GM18507 (cell line): Measurements from ENCODE around the gene COL15A1.
"Not testable (repeated sequence)": the region's sequence is repeated elsewhere in the genome, so short reads cannot be mapped to it uniquely, and the experiment has no call there.

Experiments
- DNase-seq: peaks from one replicate; pipeline ENCODE4 v3.0.0; 2011; ENCODE audit warnings: low read depth; ENCODE audit not compliant: insufficient read length; ENCODE audit errors: extremely low spot score
- FAIRE-seq: peaks from 2 replicates; lab custom pipeline; 2011; peaks lifted over from hg19 to GRCh38; lab: Jason Lieb, UNC

Gene COL15A1

DNA sequence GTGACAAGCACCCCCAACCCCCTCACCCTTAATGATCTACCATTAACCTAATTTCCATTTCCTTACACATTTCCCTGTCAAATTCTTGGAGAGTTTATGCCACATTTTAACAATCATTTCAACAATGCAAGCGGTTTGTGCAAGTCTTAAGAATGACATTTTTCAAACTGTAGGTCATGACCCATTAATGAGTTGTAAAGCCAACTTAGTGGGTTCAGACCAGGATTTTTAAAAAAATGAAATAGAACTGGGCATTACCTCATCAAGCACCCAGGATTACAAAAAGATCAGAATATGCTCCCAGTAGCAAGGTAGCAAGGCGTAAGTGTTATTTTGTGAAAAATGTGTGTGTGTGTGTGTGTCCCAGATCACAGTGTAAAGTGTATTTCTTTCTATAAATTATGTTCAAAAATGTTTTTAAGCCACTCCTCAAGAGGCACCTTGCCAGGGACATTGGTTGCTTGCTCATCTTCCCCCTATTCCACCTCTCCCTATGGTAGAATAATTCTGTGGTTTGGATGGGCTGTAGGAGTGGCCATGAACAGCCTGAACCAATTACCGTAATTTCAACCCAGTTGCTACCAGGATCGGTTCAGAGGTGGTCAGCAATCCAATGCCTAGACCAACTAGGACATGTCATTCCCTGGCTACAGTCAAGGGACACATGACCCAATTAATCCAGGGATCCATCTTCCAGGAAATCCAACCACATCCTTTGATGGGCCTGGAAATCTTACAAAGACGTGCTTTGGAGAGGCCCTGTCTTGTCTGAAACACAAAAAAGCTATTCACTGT is 146.8 kb downstream of the COL15A1 start:
- DNase-seq (no peak), FAIRE-seq (no peak)

DNA sequence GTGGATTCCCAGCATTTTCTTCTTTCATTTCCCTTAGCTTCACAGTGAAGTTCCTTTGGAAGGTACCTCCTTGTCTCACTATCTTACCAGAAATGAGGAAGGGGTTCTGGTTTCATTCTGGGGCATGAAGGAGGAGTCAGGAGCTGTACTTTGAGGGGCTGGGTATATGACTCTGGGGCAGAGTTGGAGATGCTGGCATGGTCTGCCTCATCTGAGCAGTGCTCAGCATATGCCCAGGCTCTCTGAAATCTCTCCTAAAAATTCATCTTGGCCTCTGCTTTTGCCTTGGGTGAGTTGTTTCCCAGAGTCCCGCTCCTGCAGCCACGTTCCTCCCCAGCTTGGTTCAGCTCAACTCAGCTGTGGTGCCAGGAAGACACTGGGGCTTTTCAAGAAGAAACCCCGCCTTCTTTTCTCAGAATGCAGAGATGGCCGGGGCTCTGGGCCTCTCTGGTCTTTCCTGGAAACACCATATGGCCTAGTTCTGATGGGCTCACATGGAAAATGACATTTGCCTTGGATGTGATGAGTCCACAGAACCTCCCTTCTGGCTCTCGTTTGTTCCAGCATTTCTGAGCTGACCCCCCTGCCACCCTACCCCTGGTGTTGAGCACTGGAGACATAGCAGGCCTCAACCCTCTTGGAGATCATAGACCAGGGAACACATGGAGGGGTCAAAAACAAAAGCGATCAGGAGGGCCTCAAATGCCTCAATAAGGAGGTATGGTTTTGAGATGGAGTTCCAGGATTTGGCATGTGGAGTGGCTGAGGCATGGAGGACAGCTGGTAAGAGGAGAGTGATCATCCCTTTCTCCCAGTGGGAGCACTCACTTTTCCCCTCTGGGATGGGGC is 149.2 kb downstream of the COL15A1 start:
- FAIRE-seq = no peak

DNA sequence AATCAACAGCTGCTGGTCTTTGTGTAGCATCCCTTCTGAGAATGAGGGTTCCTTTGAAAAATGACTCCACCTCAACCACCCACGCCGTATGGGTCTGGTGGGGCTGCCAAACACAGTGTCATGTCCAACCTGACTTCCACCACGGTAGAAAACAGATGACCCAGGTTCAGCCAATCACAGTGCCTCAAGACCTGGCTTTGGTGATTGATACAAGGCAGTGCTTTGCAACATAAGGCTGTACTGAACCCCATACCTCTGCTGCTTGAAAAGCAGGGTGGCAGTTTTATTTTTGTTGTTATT is 149.7 kb downstream of the COL15A1 start:
- DNase-seq (no peak), FAIRE-seq (no peak)

More for the DNA sequence above, 149.2 kb downstream of the COL15A1 start:
- DNase-seq = no peak

DNA sequence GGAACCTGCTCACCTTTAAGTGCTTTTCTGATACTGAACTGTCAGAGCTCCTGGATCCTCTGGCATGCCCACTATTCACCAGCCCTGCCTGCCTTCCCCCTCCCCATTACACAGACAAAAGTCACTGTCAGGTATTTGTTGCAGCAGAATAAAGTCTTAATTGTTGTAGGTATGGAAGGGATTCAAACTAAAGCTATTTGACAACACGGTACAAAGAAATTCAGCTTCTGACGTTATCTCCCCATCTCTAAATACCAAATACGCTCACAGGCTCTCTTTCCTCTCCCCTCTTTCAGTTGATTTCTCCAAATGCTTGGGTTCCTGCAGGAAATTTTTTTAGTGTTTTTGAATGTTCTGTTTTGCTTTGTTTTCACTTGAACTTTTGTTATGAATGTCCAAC is 151.9 kb downstream of the COL15A1 start:
- DNase-seq (no peak), FAIRE-seq (no peak)

DNA sequence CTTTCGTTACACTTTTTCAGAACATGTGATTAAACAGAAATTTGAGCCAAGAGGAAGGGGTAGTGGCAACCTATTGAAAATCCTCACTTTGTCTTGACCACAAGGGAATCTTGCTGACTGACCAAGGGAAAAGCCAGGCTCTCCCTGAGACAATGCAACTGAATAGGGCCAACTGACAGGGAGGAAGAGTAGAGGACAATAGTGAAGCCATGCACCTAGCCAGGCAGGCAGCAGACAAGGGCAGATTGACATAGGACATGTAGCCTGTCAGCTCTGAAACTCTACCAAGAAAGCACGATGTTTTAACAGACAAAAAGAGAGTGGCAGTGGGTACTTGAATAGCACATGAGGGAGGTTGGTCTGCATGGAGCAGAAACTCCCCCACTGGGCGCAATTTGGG is 152.7 kb downstream of the COL15A1 start:
- FAIRE-seq = no peak
- no peak for DNase-seq

DNA sequence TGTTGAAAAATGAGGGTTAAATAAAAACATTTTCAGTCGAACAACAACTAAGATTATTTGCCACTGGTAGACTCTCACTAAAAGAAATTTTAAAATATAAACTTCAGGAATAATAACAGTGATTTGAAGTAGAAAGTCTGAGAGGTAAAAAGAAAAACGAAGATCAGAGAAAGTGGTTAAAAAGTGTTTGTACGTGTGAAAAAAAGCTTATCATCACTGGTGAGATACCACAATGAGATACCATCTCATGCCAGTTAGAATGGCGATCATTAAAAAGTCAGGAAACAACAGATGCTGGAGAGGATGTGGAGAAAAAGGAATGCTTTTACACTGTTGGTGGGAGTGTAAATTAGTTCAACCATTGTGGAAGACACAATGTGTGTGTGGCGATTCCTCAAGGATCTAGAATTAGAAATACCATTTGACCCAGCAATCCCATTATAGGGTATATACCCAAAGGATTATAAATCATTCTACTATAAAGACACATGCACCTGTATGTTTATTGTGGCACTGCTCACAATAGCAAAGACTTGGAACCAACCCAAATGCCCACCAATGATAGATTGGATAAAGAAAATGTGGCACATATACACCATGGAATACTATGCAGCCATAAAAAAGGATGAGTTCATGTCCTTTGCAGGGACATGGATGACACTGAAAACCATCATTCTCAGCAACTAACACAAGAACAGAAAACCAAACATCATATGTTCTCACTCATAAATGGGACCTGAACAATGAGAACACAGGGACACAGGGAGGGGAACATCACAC is 156.3 kb downstream of the COL15A1 start:
- not testable (repeated sequence) for DNase-seq, FAIRE-seq

DNA sequence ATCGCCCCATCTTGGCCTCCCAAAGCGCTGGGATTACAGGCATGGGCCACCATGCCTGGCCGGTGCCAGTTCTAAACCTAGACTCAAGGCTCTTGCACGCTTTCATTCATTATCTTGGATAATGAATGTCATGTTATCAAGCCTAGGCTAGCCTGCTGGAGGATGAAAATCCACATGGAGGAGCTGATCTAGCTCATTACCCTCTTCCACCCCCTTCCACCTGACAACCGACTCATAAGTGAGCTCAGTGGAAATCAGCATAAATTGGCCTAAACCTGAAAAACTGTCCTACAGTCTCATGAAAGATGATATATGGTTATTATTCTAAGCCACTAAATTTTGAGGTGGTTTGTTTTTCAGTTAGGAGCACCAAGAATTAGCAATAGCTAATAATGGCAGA is 157.6 kb downstream of the COL15A1 start:
- DNase-seq (no peak), FAIRE-seq (no peak)

DNA sequence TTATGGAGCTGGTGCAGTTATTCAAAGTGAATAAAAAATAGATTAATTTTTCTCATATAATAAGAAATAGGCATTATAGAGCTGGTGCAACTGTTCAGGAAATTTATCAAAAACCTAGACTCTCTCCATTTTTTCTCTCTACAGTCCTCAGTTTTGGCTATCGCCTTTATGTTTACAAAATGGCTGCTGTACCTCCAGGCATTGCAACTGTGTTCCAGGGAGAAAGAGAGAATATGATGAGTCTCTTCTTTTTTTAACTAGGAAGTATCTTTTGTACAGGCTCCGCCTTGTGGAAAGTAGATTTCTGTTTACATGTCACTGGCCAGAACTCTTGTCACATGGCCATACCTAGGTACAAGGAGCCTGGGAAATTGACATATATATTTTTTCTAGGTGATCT is 158.1 kb downstream of the COL15A1 start:
- FAIRE-seq = no peak
- DNase-seq = no peak

DNA sequence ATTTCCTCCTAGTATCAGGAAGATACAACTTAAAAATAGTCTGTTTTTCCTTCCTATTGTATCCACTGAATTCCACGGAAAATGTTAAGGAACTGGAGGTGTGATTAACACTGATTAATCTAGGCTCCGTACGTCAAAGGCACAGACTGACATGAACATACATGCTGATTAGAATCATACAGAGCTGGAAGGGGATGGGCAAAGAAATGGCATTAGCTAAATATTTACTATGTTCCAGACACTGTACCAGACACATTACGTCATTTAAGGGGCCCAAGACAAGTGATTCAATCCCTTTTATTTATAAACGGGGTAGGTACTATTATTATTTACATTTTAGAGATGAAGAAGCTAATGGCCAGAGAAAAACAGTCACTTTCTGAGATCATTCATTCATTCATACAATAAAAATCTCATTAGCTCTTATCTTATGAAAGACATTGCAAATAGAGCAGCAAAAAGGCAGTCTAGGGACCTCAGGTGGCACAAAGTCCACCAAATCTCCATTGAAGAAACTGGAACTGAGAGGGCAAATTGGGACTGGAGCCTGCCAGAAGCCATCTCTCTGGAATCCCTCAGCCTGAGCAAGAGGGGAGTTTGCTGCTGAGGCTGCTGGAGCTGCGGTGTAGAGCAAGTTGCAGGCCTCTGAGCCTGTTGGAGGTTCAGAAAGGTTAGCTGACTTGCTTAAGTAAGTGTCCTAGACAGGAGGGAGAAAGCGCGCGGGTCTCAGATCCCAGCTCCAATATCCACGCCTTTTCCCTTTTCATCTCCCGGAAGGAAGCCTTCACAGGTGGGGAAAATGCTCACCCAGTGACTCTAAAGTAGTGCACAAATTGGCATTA is 159.6 kb downstream of the COL15A1 start:
- DNase-seq (no peak), FAIRE-seq (no peak)

DNA sequence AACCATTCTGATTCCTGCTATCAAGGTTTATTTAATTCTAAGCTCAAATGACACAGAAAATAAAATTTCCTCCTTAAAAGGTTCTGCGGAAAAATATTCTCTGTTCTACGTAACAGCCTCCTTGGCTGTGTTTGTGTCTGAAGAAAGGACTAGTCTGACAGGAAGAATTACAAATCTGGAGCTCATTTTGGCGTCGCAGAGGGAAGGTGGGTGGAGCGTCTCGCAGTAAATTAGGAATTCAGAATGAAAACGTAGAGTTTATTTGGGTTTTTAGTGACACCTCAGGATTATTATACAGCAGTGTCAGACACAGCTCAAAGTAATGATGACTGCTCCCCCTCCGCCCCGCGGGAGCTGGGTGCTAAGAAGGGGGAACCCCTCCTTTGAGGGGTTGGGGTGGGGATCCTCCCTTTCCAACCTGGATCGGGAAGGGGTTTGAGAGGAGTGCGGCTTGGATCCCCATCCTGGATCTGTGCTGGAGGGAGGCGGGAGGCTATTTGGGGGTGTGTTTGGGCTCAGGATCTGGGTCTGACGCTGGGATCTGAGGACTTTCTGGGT is 160.3 kb downstream of the COL15A1 start:
- DNase-seq (no peak), FAIRE-seq (no peak)

DNA sequence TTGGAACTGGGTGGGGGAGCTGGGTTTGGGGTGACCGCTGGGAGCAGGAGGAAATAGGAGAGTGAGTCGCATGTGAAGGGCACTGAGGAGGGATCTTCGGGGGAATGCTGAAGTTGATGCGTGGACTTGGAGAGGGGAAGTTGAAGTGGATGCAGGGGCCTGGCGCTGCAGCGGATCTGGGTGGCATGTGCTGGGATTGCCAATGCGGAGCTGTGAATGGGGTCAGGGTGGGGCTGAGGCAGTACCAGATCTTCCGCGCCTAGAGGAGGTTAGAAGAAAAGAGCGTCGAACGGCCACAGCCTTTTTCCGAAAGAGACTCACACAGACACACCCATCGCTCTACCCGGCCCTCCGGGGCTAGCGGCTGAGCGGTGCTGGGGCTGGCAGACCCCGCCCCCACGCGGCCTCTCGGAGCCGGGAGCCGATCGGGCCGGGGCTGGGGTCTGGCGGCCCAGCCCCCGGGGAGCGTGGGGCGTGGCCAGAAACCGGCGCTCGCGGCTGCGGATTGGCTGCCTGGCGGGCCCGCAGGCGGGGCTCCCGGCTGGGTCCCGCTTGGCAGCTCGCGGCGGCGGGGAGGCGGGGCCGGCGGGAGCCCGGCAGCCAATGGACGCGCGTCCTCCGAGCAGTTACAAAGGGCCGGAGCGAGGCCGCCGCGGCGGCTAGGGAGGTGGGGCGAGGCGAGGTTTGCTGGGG is 160.9 kb downstream of the COL15A1 start, which contains the start of gene TGFBR1:
TSS of gene TGFBR1 (plus strand) at position 655 of the 693 bp plus-strand sequence. CDS start 93 bp downstream, outside the sequence.
- peak; percentile 83 for FAIRE-seq

DNA sequence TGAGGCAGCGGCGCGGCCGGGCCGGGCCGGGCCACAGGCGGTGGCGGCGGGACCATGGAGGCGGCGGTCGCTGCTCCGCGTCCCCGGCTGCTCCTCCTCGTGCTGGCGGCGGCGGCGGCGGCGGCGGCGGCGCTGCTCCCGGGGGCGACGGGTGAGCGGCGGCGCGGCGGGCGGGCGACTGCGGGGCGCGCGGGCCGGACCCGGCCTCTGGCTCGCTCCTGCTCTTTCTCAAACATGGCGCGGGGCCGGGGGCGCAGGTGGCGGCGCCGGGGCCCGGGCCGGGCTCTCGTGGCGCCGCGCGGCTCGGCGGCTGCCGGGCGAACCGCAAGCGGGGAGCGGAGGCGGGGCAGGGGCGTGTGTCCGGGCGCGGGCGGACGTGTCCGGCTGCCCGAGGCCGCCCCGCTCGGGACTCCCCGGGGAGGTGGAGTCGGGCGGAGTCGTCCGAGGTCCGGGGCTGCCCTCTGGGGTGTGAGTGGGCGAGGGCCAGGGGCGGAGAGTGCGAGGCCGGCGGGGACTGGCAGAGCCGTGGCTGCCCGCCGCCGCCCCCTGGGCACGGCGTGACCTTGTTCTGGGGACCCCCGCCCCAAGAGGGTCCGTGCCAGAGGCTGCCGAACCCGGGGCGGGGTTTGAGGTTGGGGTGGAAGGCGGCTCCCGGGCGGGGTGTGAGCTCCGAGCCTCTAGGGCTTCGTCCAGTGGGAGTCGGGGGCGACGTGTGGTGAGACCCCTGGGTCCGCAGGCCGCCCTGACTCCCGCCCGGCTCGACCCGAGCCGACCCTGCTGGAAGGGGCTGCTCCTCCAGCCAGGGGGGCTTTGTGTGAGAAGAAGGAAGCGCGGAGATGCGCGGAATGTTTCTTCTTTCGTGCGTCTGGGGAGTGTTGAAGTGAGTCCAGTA is 161.7 kb downstream of the COL15A1 start:
- DNase-seq (peak; percentile 63), FAIRE-seq (peak; percentile 46)

More for the DNA sequence above, 160.9 kb downstream of the COL15A1 start, which contains the start of gene TGFBR1:
- peak; percentile 97 for DNase-seq

DNA sequence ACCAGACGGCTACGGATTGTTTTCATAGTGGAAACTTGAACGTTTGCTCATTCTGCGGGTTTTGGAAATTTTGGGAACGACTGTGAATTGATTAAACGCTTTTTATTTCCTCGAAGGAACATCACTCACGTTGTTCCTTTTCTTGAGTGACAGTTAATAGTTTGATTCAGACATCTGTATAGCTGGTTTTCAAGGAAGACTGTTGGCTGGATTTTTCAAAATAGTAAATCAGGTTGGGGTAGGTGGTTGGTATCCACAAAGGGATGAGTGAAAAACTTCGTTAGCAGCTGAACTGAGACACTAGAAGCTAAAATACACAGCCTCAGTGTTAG is 162.3 kb downstream of the COL15A1 start:
- DNase-seq (no peak), FAIRE-seq (no peak)

DNA sequence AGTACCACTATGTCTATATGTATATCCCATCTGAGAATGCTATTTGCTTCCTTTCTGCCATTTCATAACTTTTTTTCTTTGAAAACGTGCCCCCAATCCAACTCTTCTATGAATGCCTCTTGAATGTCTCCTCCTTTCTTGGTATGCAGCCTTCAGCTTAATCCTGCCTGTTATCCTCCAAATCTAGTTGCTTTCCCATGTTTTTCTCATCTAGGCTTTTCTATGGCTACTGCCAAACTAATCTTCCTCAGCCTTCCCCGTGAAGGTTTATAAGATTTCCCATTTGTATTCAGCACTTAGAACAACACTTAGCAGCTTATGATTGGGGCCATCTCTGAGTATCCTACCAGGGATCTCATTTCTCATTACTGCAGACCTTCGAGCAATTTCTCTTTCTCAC is 163.7 kb downstream of the COL15A1 start:
- FAIRE-seq (no peak), DNase-seq (no peak)

DNA sequence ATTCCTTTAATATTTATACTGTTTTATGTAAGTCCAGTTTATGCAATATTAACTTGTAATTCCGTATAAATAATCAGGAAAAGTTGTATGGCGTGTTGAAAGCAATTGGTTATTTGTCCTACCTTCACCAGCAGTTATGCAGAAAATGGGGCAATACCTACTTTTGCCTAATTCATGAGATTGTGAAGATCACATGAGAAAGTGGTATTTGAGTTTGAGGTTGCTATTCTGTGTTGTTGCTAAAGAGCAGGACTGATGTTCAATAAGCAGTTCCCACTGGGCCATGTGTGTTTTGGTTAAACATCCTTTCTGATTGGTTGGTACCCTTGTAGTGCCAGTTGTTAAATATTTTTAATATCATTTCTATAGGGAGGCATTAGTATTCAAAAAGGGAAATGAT is 164.4 kb downstream of the COL15A1 start:
- DNase-seq (no peak), FAIRE-seq (no peak)

DNA sequence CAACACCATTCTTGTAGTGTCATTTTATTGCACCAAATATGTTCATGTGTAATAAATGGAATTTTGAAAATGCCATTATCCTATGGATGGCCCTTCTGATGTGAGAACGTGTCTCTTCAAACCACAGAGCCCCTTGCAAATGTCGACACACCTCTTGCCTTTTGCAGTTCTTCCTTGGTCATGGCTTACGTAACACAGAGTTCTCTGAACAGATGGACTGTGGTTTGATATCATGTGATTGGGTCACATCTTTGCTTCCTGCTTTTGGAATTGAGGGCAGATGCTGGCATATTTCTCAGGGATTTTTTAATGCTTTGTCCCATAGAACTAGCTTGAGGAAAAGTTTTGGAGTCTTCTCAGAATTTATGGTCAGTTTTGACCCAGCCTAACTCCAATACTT is 165.8 kb downstream of the COL15A1 start:
- FAIRE-seq (no peak), DNase-seq (no peak)

DNA sequence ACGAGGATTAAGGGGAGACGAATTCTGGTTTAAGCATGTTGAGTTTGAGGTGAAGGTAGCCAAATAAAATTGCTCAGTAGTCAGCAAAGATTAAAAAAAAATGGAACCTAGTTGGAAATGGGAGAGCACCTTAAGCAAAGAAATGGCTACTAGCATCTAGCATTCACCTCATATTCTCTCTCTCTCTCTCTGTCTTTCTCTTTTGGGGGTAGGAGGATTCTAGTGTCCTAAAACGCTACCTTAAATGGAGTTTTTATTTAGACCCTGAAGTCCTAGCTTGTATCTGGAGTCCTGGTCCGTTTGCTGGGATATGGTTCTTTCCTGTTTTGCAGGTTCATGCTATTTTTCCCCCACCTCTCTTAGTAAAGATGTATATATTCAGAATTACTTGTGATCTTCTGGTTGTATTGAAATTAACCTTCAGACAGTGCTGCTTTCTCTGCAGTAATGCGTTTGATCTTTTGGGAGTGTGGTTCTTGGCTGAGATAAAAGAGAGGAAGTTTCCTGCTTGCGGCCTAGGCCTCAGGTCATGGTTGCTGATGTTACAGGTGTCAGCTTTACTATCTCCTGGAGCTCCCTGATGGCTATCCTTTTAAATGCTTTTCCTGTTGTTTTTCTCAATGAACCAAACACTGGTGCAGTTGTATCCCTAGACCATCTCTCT is 169.2 kb downstream of the COL15A1 start:
- no peak for FAIRE-seq
- no peak for DNase-seq
